Fibroblast of the aortic adventitia (primary cell): ENCODE measurements around the gene PSMD2. TPM values are rescaled to one million over a fixed set of nuclear protein-coding genes. Genes with fewer than 3 reads are reported as not detected.

Source experiments
- DNase-seq: peaks from one replicate; pipeline ENCODE4 v3.0.0-alpha.2; 2010; ENCODE audit warnings: low read depth
- H3K4me3 ChIP-seq: 2 replicates; pipeline ENCODE4 v1.5.1; 2011; ENCODE audit warnings: low read depth, mild to moderate bottlenecking, control low read depth, low read length, moderate library complexity
- CTCF ChIP-seq: IDR thresholded peaks from 2 replicates; pipeline ENCODE4 v1.5.1; 2011; ENCODE audit warnings: mild to moderate bottlenecking, low read length, control low read depth, inconsistent platforms; ENCODE audit not compliant: insufficient read depth
- total RNA-seq: library from RNA; depleted of rRNA; stranded (reverse); fragments of >200 nt; gene quantifications from 2 replicates; pipeline ENCODE4 v1.2.3, GENCODE V29; 2012; ENCODE audit warnings: low replicate concordance

PSMD2 gene
- total RNA-seq, 1 donor = 333 TPM

GRCh38 chr3:184315871-184316661 is 17.0 kb downstream of the PSMD2 start:
- H3K4me3 ChIP-seq = peak overlapping the region; percentile 89
- DNase-seq = no peak
- no peak for TF ChIP-seq CTCF

GRCh38 chr3:184316792-184317191 is 17.8 kb downstream of the PSMD2 start:
- H3K4me3 ChIP-seq = peak overlapping the region; percentile 89
- TF ChIP-seq CTCF = no peak
- DNase-seq = no peak

GRCh38 chr3:184317201-184317600 is 18.2 kb downstream of the PSMD2 start:
- no peak for DNase-seq
- H3K4me3 ChIP-seq = peak overlapping the region; percentile 89
- no peak for TF ChIP-seq CTCF

- H3K4me3 ChIP-seq = peak overlapping the region; percentile 57
- peak; percentile 98 for DNase-seq
- no peak for TF ChIP-seq CTCF
Observed at GRCh38 chr3:184320104-184320445, 21.0 kb downstream of the PSMD2 start.

GRCh38 chr3:184321666-184322065 is 22.6 kb downstream of the PSMD2 start:
- TF ChIP-seq CTCF = no peak
- H3K4me3 ChIP-seq = no peak overlapping the region
- no peak for DNase-seq

- TF ChIP-seq CTCF = no peak
- peak; percentile 85 for DNase-seq
Observed at GRCh38 chr3:184322731-184323487, 23.9 kb downstream of the PSMD2 start.

More at GRCh38 chr3:184322731-184323487, 23.9 kb downstream of the PSMD2 start:
- H3K4me3 ChIP-seq = no peak overlapping the region
